Stimulated activated naive CD4-positive, alpha-beta T cell treated with Interleukin-2 at 50 U/mL for 16 hours (primary cell): ENCODE data around the gene FXYD7.

Source experiments
- DNase-seq: peaks from one replicate; lab custom pipeline; 2025; lab: John Stamatoyannopoulos, UW

FXYD7 gene

GRCh38 chr19:35110974-35111373, 32.1 kb upstream of the FXYD7 start:
- DNase-seq: no peak

GRCh38 chr19:35112995-35113688, 29.9 kb upstream of the FXYD7 start:
- no peak for DNase-seq

- peak; percentile 46 for DNase-seq
These were observed 28.5 kb upstream of the FXYD7 start for GRCh38 chr19:35114353-35115176.

GRCh38 chr19:35115177-35115951, 27.7 kb upstream of the FXYD7 start, which contains the start of gene FXYD3:
TSS of gene FXYD3 (plus strand) at chr19:35115823. CDS start at chr19:35119377, 3,554 bp downstream.
- DNase-seq: no peak

GRCh38 chr19:35116072-35116801, 26.8 kb upstream of the FXYD7 start:
- no peak for DNase-seq

GRCh38 chr19:35117116-35117515, 25.9 kb upstream of the FXYD7 start:
- no peak for DNase-seq

- no peak for DNase-seq
These were observed 25.3 kb upstream of the FXYD7 start for GRCh38 chr19:35117799-35118198.

- no peak for DNase-seq
These were observed 24.6 kb upstream of the FXYD7 start for GRCh38 chr19:35118268-35119020.

GRCh38 chr19:35119091-35119490, 24.0 kb upstream of the FXYD7 start:
- DNase-seq: no peak

- DNase-seq: no peak
These were observed 23.4 kb upstream of the FXYD7 start for GRCh38 chr19:35119578-35120155.

GRCh38 chr19:35120492-35120891, 22.6 kb upstream of the FXYD7 start:
- DNase-seq: no peak

GRCh38 chr19:35120898-35121297, 22.2 kb upstream of the FXYD7 start:
- no peak for DNase-seq

GRCh38 chr19:35122687-35123551, 20.1 kb upstream of the FXYD7 start:
- DNase-seq: no peak

GRCh38 chr19:35123573-35123972, 19.5 kb upstream of the FXYD7 start:
- no peak for DNase-seq

GRCh38 chr19:35124098-35125060, 18.7 kb upstream of the FXYD7 start:
- DNase-seq: peak; percentile 85

- DNase-seq: no peak
These were observed 17.8 kb upstream of the FXYD7 start for GRCh38 chr19:35125270-35125717.

- DNase-seq: no peak
These were observed 17.1 kb upstream of the FXYD7 start for GRCh38 chr19:35125749-35126623.

- DNase-seq: no peak
These were observed 16.5 kb upstream of the FXYD7 start for GRCh38 chr19:35126624-35126959.
